ENCODE data around the gene SSR1.

Gene SSR1

GRCh38 chr6:7334685-7335084, 21.7 kb upstream of the SSR1 start:
- H3K9me3 ChIP-seq (ENCODE audit: insufficient read depth, low read length), result no peaks in the 10 kb centered on the region
- no peak overlapping the region for H3K9ac ChIP-seq (ENCODE audit: low read length)
- H3K27me3 ChIP-seq (ENCODE audit: low read length), result no peaks in the 10 kb centered on the region
- H3K4me3 ChIP-seq (ENCODE audit: insufficient read depth, low read length, poor library complexity, severe bottlenecking), result no peak overlapping the region
- H3K27ac ChIP-seq (ENCODE audit: low read depth, low read length), result no peak overlapping the region
- H4K20me1 ChIP-seq (ENCODE audit: low read depth, low read length), result no peaks in the 10 kb centered on the region
- H3K4me2 ChIP-seq (ENCODE audit: low read depth, low read length, poor library complexity, severe bottlenecking), result no peak overlapping the region
- no peaks in the 10 kb centered on the region for H3K9me2 ChIP-seq (replicated peaks; ENCODE audit: insufficient read depth, low read length)
- H3K79me2 ChIP-seq (ENCODE audit: insufficient read depth, low read length), result no peaks in the 10 kb centered on the region
- no peak overlapping the region for H2AFZ ChIP-seq (ENCODE audit: low read depth, low read length, severe bottlenecking)
- no peaks in the 10 kb centered on the region for H3F3A ChIP-seq (ENCODE audit: insufficient read depth)
- no peaks in the 10 kb centered on the region for H3K36me3 ChIP-seq (ENCODE audit: low read length)
- TF ChIP-seq, protein P1, sequence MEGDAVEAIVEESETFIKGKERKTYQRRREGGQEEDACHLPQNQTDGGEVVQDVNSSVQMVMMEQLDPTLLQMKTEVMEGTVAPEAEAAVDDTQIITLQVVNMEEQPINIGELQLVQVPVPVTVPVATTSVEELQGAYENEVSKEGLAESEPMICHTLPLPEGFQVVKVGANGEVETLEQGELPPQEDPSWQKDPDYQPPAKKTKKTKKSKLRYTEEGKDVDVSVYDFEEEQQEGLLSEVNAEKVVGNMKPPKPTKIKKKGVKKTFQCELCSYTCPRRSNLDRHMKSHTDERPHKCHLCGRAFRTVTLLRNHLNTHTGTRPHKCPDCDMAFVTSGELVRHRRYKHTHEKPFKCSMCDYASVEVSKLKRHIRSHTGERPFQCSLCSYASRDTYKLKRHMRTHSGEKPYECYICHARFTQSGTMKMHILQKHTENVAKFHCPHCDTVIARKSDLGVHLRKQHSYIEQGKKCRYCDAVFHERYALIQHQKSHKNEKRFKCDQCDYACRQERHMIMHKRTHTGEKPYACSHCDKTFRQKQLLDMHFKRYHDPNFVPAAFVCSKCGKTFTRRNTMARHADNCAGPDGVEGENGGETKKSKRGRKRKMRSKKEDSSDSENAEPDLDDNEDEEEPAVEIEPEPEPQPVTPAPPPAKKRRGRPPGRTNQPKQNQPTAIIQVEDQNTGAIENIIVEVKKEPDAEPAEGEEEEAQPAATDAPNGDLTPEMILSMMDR (IDR thresholded peaks at IDR 0.05; ENCODE audit: insufficient read depth, low read length, poor library complexity, severe bottlenecking), result no peak
- no peak for TF ChIP-seq EZH2phosphoT487 (conservative IDR thresholded peaks at IDR 0.05; ENCODE audit: low read length)

DNA sequence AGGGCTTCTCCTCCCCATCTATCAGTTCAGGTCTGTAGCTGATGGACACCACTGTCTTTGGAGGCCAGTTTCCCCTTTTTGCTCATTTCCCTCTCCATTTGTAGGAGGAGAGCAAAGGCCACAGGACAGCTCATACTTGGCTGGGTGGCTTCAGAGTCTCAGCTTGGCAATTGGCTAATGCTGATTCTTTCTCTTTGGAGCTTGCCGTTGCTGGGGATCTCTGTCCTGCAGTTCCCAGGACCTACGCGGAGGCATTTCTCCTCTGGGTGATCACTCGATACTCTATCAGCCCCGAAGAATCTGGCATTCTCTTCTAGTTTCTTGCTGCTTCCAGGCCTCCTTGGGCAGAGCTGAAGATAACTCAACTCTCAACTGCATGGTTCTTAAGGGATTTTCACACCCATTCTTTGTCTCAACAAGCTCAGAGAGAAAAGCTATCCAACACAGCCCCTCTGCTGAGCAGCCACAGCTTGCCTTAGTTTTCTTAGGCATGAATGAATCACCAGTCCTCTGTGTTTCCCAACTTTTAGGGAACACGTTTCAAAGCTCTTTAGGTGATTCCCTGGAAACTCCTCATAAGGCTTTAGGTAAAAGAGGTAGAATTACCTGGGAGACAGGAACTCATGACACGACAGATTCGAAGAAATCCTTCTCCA, 19.2 kb upstream of the SSR1 start:
- Histone ChIP-seq H4K20me1 (ENCODE audit: low read depth, low read length) (no peaks in the 10 kb centered on the region), H3K9me2 (replicated peaks; ENCODE audit: insufficient read depth, low read length) (no peaks in the 10 kb centered on the region), H3K9ac (ENCODE audit: low read length) (no peak overlapping the region), H3K27me3 (ENCODE audit: low read length) (no peaks in the 10 kb centered on the region), H3K27ac (ENCODE audit: low read depth, low read length) (no peak overlapping the region), H3K4me3 (ENCODE audit: insufficient read depth, low read length, poor library complexity, severe bottlenecking) (no peak overlapping the region), H3K79me2 (ENCODE audit: insufficient read depth, low read length) (no peaks in the 10 kb centered on the region), H3F3A (ENCODE audit: insufficient read depth) (no peaks in the 10 kb centered on the region), H3K4me2 (ENCODE audit: low read depth, low read length, poor library complexity, severe bottlenecking) (no peak overlapping the region), H3K36me3 (ENCODE audit: low read length) (no peaks in the 10 kb centered on the region), H3K9me3 (ENCODE audit: insufficient read depth, low read length) (no peaks in the 10 kb centered on the region), H2AFZ (ENCODE audit: low read depth, low read length, severe bottlenecking) (no peak overlapping the region)
- TF ChIP-seq EZH2phosphoT487 (conservative IDR thresholded peaks at IDR 0.05; ENCODE audit: low read length), result no peak
- TF ChIP-seq, protein P1 (IDR thresholded peaks at IDR 0.05; ENCODE audit: insufficient read depth, low read length, poor library complexity, severe bottlenecking), result no peak

- Histone ChIP-seq H3K27me3 (ENCODE audit: low read length) (no peaks in the 10 kb centered on the region), H3K36me3 (ENCODE audit: low read length) (no peaks in the 10 kb centered on the region), H2AFZ (ENCODE audit: low read depth, low read length, severe bottlenecking) (no peak overlapping the region), H3K9me3 (ENCODE audit: insufficient read depth, low read length) (no peaks in the 10 kb centered on the region), H3K79me2 (ENCODE audit: insufficient read depth, low read length) (no peaks in the 10 kb centered on the region), H3K4me2 (ENCODE audit: low read depth, low read length, poor library complexity, severe bottlenecking) (no peak overlapping the region), H3K4me3 (ENCODE audit: insufficient read depth, low read length, poor library complexity, severe bottlenecking) (no peak overlapping the region), H3K9ac (ENCODE audit: low read length) (no peak overlapping the region), H4K20me1 (ENCODE audit: low read depth, low read length) (no peaks in the 10 kb centered on the region), H3F3A (ENCODE audit: insufficient read depth) (no peaks in the 10 kb centered on the region), H3K9me2 (replicated peaks; ENCODE audit: insufficient read depth, low read length) (no peaks in the 10 kb centered on the region), H3K27ac (ENCODE audit: low read depth, low read length) (no peak overlapping the region)
- TF ChIP-seq EZH2phosphoT487 (conservative IDR thresholded peaks at IDR 0.05; ENCODE audit: low read length), result no peak
- TF ChIP-seq, protein P1 (IDR thresholded peaks at IDR 0.05; ENCODE audit: insufficient read depth, low read length, poor library complexity, severe bottlenecking), result no peak
These were observed 18.5 kb upstream of the SSR1 start for GRCh38 chr6:7331452-7331851.

All from SU-DHL-6 (cell line).